Cardiac muscle cell (in vitro differentiated cells and primary cell): ENCODE data around the gene THAP10. TPM values are rescaled to one million over a fixed set of nuclear protein-coding genes. Genes with fewer than 3 reads are reported as not detected.
"Not testable (repeated sequence)": the region's sequence is repeated elsewhere in the genome, so short reads cannot be mapped to it uniquely, and the experiment has no call there.

Experiments
- DNase-seq, 2 donors: peaks; one replicate each; pipeline versions ENCODE4 v3.0.0 to v3.0.0-alpha.2; 2010 to 2017; ENCODE audit warnings: low read depth in 1 of 2, low spot score in 1 of 2
- H3K27ac ChIP-seq: fragments of 200-600 bp; sonication (generic); 2 replicates; pipeline ENCODE4 v1.5.1; 2016
- H3K27me3 ChIP-seq: fragments of 200-600 bp; sonication (generic); 2 replicates; pipeline ENCODE4 v1.6.0; 2016; ENCODE audit warnings: control low read depth
- H3K36me3 ChIP-seq: fragments of 200-600 bp; sonication (generic); 2 replicates; pipeline ENCODE4 v1.5.1; 2016; ENCODE audit warnings: control low read depth
- H3K4me1 ChIP-seq: fragments of 200-600 bp; sonication (generic); 2 replicates; pipeline ENCODE4 v1.8.1; 2017; ENCODE audit warnings: low read depth, mild to moderate bottlenecking, mixed run types
- H3K4me3 ChIP-seq: fragments of 200-600 bp; sonication (generic); 2 replicates; pipeline ENCODE4 v1.5.1; 2016; ENCODE audit warnings: mild to moderate bottlenecking
- H3K9me3 ChIP-seq: fragments of 200-600 bp; sonication (generic); 2 replicates; pipeline ENCODE4 v1.5.1; 2017; ENCODE audit warnings: low read depth, mild to moderate bottlenecking, control low read depth
- polyA plus RNA-seq: library from polyadenylated mRNA; unstranded; fragments of >200 nt; fragmentation: Nextera tagmentation; extraction: Ambion mirVana; gene quantifications from 2 replicates; pipeline ENCODE4 v1.2.1, GENCODE V29; 2016
- total RNA-seq: library from RNA; depleted of rRNA; stranded (reverse); fragments of >200 nt; gene quantifications from 2 replicates; pipeline ENCODE4 v1.2.3, GENCODE V29; 2016
- TF ChIP-seq, protein P1 (sequence below): IDR thresholded peaks from 2 replicates; pipeline ENCODE4 v1.5.1; 2012; ENCODE audit warnings: low read depth, mild to moderate bottlenecking, low read length

The THAP10 gene
- total and polyA plus RNA-seq, 2 experiments from 2014 or later = 4.6 to 12.1 TPM

DNA sequence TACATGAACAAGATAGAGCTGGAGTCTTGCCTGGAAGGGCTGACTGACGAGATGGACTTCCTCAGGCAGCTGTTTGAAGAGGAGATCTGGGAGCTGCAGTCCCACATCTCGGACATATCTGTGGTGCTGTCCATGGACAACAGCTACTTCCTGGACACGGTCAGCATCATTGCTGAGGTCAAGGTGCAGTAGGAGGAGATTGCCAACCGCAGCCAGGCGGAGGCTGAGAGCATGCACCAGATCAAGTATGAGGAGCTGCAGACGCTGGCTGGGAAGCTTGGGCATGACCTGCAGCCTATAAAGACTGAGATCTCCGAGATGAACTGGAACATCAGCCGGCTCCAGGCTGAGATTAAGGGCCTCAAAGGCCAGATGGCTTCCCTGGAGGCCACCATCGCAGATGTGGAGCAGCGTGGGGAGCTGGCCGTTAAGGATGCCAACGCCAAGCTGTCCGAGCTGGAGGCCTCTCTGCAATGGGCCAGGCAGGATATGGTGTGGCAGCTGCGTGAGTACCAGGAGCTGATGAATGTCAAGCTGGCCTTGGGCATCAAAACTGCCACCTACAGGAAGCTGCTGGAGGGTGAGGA, 32.8 kb downstream of the THAP10 start:
- Histone ChIP-seq H3K27ac (no peak overlapping the region), H3K9me3 (no peaks in the 10 kb centered on the region), H3K27me3 (no peaks in the 10 kb centered on the region), H3K4me1 (peaks cover 3% of the 10 kb centered on the region), H3K36me3 (no peaks in the 10 kb centered on the region), H3K4me3 (no peak overlapping the region)
- DNase-seq = peak in 1 of 2 donors; percentile 20
- TF ChIP-seq, protein P1, sequence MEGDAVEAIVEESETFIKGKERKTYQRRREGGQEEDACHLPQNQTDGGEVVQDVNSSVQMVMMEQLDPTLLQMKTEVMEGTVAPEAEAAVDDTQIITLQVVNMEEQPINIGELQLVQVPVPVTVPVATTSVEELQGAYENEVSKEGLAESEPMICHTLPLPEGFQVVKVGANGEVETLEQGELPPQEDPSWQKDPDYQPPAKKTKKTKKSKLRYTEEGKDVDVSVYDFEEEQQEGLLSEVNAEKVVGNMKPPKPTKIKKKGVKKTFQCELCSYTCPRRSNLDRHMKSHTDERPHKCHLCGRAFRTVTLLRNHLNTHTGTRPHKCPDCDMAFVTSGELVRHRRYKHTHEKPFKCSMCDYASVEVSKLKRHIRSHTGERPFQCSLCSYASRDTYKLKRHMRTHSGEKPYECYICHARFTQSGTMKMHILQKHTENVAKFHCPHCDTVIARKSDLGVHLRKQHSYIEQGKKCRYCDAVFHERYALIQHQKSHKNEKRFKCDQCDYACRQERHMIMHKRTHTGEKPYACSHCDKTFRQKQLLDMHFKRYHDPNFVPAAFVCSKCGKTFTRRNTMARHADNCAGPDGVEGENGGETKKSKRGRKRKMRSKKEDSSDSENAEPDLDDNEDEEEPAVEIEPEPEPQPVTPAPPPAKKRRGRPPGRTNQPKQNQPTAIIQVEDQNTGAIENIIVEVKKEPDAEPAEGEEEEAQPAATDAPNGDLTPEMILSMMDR = no peak

DNA sequence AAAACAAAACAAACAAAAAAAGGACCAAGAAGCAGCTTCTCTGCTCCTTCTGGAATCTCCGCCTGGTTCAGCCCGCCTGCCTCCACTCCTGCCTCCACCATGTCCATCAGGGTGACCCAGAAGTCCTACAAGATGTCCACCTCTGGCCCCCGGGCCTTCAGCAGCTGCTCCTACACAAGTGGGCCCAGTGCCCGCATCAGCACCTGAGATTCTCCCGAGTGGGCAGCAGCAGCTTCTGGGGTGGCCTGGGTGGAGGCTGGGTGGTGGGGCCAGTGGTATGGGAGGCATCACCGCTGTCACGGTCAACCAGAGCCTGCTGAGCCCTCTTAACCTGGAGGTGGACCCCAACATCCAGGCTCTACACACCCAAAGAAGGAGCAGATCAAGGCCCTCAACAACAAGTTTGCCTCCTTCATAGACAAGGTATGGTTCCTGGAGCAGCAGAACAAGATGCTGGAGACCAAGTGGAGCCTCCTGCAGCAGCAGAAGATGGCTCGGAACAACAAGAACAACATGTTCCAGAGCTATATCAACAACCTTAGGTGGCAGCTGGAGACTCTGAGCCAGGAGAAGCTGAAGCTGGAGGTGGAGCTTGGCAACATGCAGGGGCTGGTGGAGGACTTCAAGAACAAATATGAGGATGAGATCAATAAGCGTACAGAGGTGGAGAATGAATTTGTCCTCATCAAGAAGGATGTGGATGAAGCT, 33.5 kb downstream of the THAP10 start:
- not testable (repeated sequence) for H3K27ac ChIP-seq, H3K4me1 ChIP-seq, H3K9me3 ChIP-seq, DNase-seq, H3K36me3 ChIP-seq, H3K27me3 ChIP-seq, H3K4me3 ChIP-seq

DNA sequence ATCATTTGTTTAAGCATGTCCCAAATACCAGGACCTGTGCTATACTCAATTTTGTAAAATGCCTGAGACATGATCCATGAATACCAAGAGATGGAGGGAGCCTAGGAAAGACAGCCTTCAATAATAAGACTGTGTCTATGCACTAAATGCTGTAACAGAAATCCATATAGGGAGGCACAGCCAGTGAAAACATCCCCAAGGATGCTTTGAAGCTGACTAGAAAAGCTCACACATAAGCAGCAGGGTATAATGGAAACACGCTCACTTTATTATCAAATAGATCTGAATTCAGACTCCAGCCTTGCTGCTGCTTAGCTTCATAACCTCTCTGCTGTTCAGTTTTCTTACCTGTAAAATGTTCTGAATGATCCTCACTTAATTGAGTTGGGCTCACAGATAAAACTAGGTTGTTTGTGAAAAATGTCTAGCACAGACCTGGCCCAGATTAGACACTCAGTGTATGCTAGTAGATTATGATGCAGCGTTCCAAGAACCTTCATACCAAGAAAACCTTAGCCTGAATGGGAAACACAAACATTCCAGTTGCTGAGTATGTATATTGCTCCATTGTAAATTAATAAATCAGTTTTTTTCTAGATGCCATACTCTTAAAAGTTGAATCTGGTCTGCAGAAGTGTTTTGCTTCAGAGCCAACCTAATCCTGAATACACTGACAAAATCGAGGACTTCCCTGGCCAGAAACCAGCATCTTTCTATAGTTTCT, 34.5 kb downstream of the THAP10 start:
- H3K36me3 ChIP-seq = no peaks in the 10 kb centered on the region
- H3K4me3 ChIP-seq = no peak overlapping the region
- H3K9me3 ChIP-seq = no peaks in the 10 kb centered on the region
- DNase-seq = peak in 1 of 2 donors; percentile 36
- TF ChIP-seq, protein P1 = no peak
- H3K27ac ChIP-seq = no peak overlapping the region
- H3K4me1 ChIP-seq = peaks cover 7% of the 10 kb centered on the region
- no peaks in the 10 kb centered on the region for H3K27me3 ChIP-seq

DNA sequence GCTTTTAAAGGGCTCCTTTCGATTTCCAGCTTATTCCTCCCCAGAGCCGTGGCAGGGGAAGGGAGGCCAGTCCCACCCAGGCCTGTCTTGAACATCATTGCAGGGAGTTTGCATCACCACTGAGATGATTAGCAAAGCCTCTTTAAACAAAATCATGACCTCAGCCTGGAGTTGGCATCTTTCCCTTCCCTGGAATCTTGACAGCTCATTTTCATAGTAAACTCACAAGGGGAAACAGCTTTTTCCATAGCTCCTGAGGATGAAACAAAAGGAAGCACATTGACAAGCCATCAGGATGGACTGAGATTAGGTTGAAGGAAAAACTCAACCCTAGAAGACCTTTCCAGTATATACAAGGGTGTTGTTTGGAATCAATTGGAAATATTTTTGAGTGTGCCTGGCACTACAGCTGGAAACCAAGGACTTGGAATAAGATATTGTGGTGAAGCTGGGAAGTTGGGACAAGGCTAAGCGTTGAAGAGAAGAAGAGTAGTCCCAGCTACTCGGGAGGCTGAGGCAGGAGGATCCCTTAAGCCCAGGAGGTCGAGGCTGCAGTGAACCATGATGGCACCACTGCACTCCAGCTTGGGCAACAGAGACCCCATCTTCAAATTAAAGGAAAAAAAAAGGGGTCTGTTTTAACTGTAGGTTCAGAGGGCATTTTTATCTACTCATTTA, 35.2 kb downstream of the THAP10 start:
- Histone ChIP-seq H3K9me3 (no peaks in the 10 kb centered on the region), H3K4me1 (peaks cover 14% of the 10 kb centered on the region), H3K36me3 (no peaks in the 10 kb centered on the region), H3K27ac (no peak overlapping the region), H3K4me3 (no peak overlapping the region), H3K27me3 (no peaks in the 10 kb centered on the region)
- TF ChIP-seq, protein P1 = no peak
- peak in 1 of 2 donors; percentile 99 for DNase-seq

DNA sequence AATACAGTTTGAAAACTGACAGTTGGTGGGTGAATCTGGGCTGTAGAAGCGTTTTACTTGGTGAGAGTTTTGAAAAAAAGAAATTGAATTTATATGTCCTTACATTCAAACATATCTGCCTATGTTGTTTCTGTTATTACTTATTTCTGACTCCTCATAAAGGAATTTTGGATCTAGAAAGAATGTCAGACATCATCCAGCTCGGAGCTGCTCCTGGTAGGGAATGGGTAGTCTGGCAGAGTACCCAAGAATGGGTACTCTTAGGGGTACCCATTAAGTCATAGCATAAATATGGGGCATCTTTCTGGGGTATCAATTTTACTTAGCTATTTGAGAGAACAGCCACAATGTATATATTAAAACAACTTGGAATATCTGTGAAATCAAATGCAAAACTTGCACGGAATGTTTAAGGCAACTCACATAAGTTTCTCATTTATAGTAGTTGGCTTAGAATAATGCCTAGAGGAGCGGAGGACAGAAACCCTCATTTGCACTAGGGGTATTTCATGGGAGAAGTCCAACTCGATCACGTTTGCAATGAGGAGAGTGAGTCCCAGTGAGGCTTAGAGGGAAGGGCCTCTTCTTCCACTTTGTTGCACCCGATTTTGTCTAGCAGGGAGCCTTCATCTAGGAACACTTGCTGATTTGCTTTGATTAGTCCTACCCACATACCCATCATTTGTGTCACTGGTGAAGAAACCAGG, 35.9 kb downstream of the THAP10 start:
- H3K4me3 ChIP-seq = no peak overlapping the region
- peaks cover 17% of the 10 kb centered on the region for H3K4me1 ChIP-seq
- H3K27ac ChIP-seq = no peak overlapping the region
- H3K9me3 ChIP-seq = no peaks in the 10 kb centered on the region
- DNase-seq = peak in 1 of 2 donors; percentile 56
- no peaks in the 10 kb centered on the region for H3K36me3 ChIP-seq
- no peaks in the 10 kb centered on the region for H3K27me3 ChIP-seq
- TF ChIP-seq, protein P1 = no peak
